Testis (tissue), 3 donors: Measurements from ENCODE around the gene SLC49A3. TPM values are rescaled to one million over a fixed set of nuclear protein-coding genes. Genes with fewer than 3 reads are reported as not detected.
A peak's percentile ranks its signal among the peaks of the same experiment; 100 is the strongest.

Source experiments
- DNase-seq: peaks from one replicate; pipeline ENCODE4 v3.0.0-alpha.2; 2019
- H3K27ac ChIP-seq, 2 donors: fragments of 200-600 bp; sonication (generic); one replicate each; pipeline ENCODE4 v1.5.1; 2019
- H3K27me3 ChIP-seq: fragments of 200-600 bp; sonication (generic); one replicate; pipeline ENCODE4 v1.5.1; 2019
- H3K36me3 ChIP-seq: fragments of 200-600 bp; sonication (generic); one replicate; pipeline ENCODE4 v1.5.1; 2017; ENCODE audit warnings: low read depth; ENCODE audit errors: missing control alignments
- H3K4me1 ChIP-seq: fragments of 200-600 bp; sonication (generic); one replicate; pipeline ENCODE4 v1.5.1; 2019
- H3K4me3 ChIP-seq, 2 donors: fragments of 200-600 bp; sonication (generic); one replicate each; pipeline ENCODE4 v1.5.1; 2017 to 2019
- H3K9me3 ChIP-seq: fragments of 200-600 bp; sonication (generic); one replicate; pipeline ENCODE4 v1.5.1; 2017
- CTCF ChIP-seq, 3 experiments: fragments of 450-650 bp in 2 of 3; fragments of 200-600 bp in 1 of 3; sonication (generic) in 1 of 3; IDR thresholded peaks; one replicate each; pipeline ENCODE4 v1.5.1; 2016 to 2019; ENCODE audit warnings: antibody characterized with exemption in 3 of 3, mild to moderate bottlenecking in 2 of 3, moderate library complexity in 1 of 3
- POLR2A ChIP-seq: fragments of 450-650 bp; IDR thresholded peaks from one replicate; pipeline ENCODE4 v1.6.1; 2017; ENCODE audit warnings: antibody characterized with exemption, mild to moderate bottlenecking, moderate library complexity
- WGBS, 2 donors: methylation state at CpG; one replicate each; pipeline ENCODE4 v1.1.5; 2018; 5-methylcytosine and 5-hydroxymethylcytosine counted together
- intact Hi-C: fragments of 100-400 bp; cut with DNase I; formaldehyde crosslinking; loops from one replicate; pipeline ENCODE4 v1.15.1; 2023; ENCODE audit warnings: low total_unique reads
- polyA plus RNA-seq: library from polyadenylated mRNA; stranded (reverse); fragments of 350-450 nt; fragmentation: Illumina TruSeq; extraction: RNeasy Lipid Tissue Mini Kit (QIAGEN cat#74804); gene quantifications from one replicate; pipeline ENCODE4 v1.2.3, GENCODE V29; 2014; ENCODE audit warnings: low read depth, low replicate concordance; ENCODE audit not compliant: insufficient read depth
- total RNA-seq, 2 donors: library from RNA; depleted of rRNA; stranded (reverse); fragments of >200 nt; gene quantifications; one replicate each; pipeline ENCODE4 v1.2.3, GENCODE V29; 2016

The SLC49A3 gene
- total and polyA plus RNA-seq, 3 donors from 2014 or later, result 7.3 to 23.5 (median 10.1) TPM

- DNase-seq, result no peak
- no peaks in the 10 kb centered on the region for H3K36me3 ChIP-seq
- no peak overlapping the region for H3K4me3 ChIP-seq
- 66 to 81% methylated on average over 12 to 26 of the region's 26 CpGs for WGBS, 2 donors
- H3K9me3 ChIP-seq, result no peaks in the 10 kb centered on the region
- intact Hi-C loops, result no loop called here
- TF ChIP-seq CTCF (IDR thresholded peaks at IDR 0.05) (no peak), POLR2A (no peak)
- peaks cover 31% of the 10 kb centered on the region for H3K4me1 ChIP-seq
- no peak overlapping the region for H3K27ac ChIP-seq
- H3K27me3 ChIP-seq, result no peaks in the 10 kb centered on the region
Measured at GRCh38 chr4:677431-678293, 11.3 kb downstream of the SLC49A3 start.

- Histone ChIP-seq H3K27ac (no peak overlapping the region), H3K27me3 (no peaks in the 10 kb centered on the region), H3K36me3 (no peaks in the 10 kb centered on the region), H3K4me1 (peaks cover 31% of the 10 kb centered on the region), H3K4me3 (no peak overlapping the region), H3K9me3 (no peaks in the 10 kb centered on the region)
- TF ChIP-seq POLR2A (no peak), CTCF (IDR thresholded peaks at IDR 0.05) (no peak)
- intact Hi-C loops, result no loop called here
- 82% methylated on average over 8 of the region's 8 CpGs; no CpG with 5 or more reads in 1 of the 2 donors for WGBS, 2 donors
- DNase-seq, result no peak
Measured at GRCh38 chr4:676871-677235, 12.1 kb downstream of the SLC49A3 start.

- TF ChIP-seq POLR2A (no peak), CTCF (IDR thresholded peaks at IDR 0.05) (no peak)
- Histone ChIP-seq H3K36me3 (no peaks in the 10 kb centered on the region), H3K4me1 (peaks cover 30% of the 10 kb centered on the region), H3K27ac (no peak overlapping the region), H3K9me3 (no peaks in the 10 kb centered on the region), H3K27me3 (no peaks in the 10 kb centered on the region), H3K4me3 (no peak overlapping the region)
- DNase-seq, result no peak
- WGBS, 2 donors, result 58 to 76% methylated on average over 7 to 19 of the region's 19 CpGs
- intact Hi-C loops, result no loop called here
Measured at GRCh38 chr4:675980-676870, 12.7 kb downstream of the SLC49A3 start.

- intact Hi-C loops, result no loop called here
- Histone ChIP-seq H3K27me3 (no peaks in the 10 kb centered on the region), H3K4me1 (peaks cover 21% of the 10 kb centered on the region), H3K4me3 (peak overlapping the region; percentile 92 to 99), H3K9me3 (no peaks in the 10 kb centered on the region), H3K36me3 (no peaks in the 10 kb centered on the region), H3K27ac (peak overlapping the region; percentile 96 to 97)
- TF ChIP-seq CTCF (IDR thresholded peaks at IDR 0.05) (no peak), POLR2A (no peak)
- 39 to 46% methylated on average over 15 to 26 of the region's 26 CpGs for WGBS, 2 donors
- no peak for DNase-seq
Measured at GRCh38 chr4:675036-675882, 13.7 kb downstream of the SLC49A3 start.
